Osteoblast (primary cell): Measurements from ENCODE around the gene SNAI3. TPM values are rescaled to one million over a fixed set of nuclear protein-coding genes. Genes with fewer than 3 reads are reported as not detected.

Source experiments
- DNase-seq: peaks from one replicate; pipeline ENCODE4 v3.0.0; 2011; ENCODE audit warnings: low spot score, mixed read lengths; ENCODE audit not compliant: insufficient read length; ENCODE audit errors: missing footprints
- H2AFZ ChIP-seq: 2 replicates; pipeline ENCODE4 v1.6.0; 2011; ENCODE audit warnings: mild to moderate bottlenecking, low read length
- H3K27ac ChIP-seq: 2 replicates; pipeline ENCODE4 v1.5.1; 2011; ENCODE audit warnings: mild to moderate bottlenecking, low read depth, low read length, moderate library complexity
- H3K27me3 ChIP-seq: 2 replicates; pipeline ENCODE4 v1.6.0; 2012; ENCODE audit warnings: mild to moderate bottlenecking, control low read depth, inconsistent platforms, low read length, moderate library complexity; ENCODE audit not compliant: insufficient read depth
- H3K36me3 ChIP-seq: 2 replicates; pipeline ENCODE4 v1.5.1; 2011; ENCODE audit warnings: mild to moderate bottlenecking, low read length, control low read depth, moderate library complexity; ENCODE audit not compliant: insufficient read depth
- H3K4me1 ChIP-seq: 2 replicates; pipeline ENCODE4 v1.5.1; 2011; ENCODE audit warnings: mild to moderate bottlenecking, low read length, control low read depth, moderate library complexity; ENCODE audit not compliant: insufficient read depth
- H3K4me2 ChIP-seq: 2 replicates; pipeline ENCODE4 v1.6.0; 2011; ENCODE audit warnings: mild to moderate bottlenecking, low read length; ENCODE audit not compliant: insufficient read depth
- H3K4me3 ChIP-seq: fragments of 200-600 bp; sonication (generic); 3 replicates; pipeline ENCODE4 v1.5.1; 2012; ENCODE audit warnings: mild to moderate bottlenecking, low read length, inconsistent platforms; ENCODE audit not compliant: insufficient read depth
- H3K79me2 ChIP-seq: 2 replicates; pipeline ENCODE4 v1.6.0; 2012; ENCODE audit warnings: mild to moderate bottlenecking, low read length, control low read depth, inconsistent platforms; ENCODE audit not compliant: insufficient read depth
- H3K9me3 ChIP-seq: 2 replicates; pipeline ENCODE4 v1.5.1; 2011; ENCODE audit warnings: low read depth, low read length, control low read depth
- H4K20me1 ChIP-seq: 2 replicates; pipeline ENCODE4 v1.6.0; 2012; ENCODE audit warnings: mild to moderate bottlenecking, low read length, control low read depth; ENCODE audit not compliant: insufficient read depth
- CTCF ChIP-seq: IDR thresholded peaks from 2 replicates; pipeline ENCODE4 v1.5.1; 2011; ENCODE audit warnings: mild to moderate bottlenecking, low read depth, low read length, moderate library complexity; ENCODE audit errors: extremely low read depth
- total RNA-seq: library from RNA; depleted of rRNA; stranded (reverse); fragments of >200 nt; gene quantifications from 2 replicates; pipeline ENCODE4 v1.2.3, GENCODE V29; 2012

Gene SNAI3
- total RNA-seq = not detected in 2 replicates

- peak within 1 kb of the TSS; percentile 82 for H3K4me2 ChIP-seq
- no peak for TF ChIP-seq CTCF
- H3K27me3 ChIP-seq = peaks cover 16% of the 10 kb centered on the region
- DNase-seq = peak; percentile 95
- H3K36me3 ChIP-seq = no peaks in the 10 kb centered on the region
- peak within 1 kb of the TSS; percentile 66 for H3K4me3 ChIP-seq
- H3K79me2 ChIP-seq = no peaks in the 10 kb centered on the region
- H3K4me1 ChIP-seq = peaks cover 28% of the 10 kb centered on the region
- H4K20me1 ChIP-seq = no peaks in the 10 kb centered on the region
- no peak within 1 kb of the TSS for H2AFZ ChIP-seq
- no peaks in the 10 kb centered on the region for H3K9me3 ChIP-seq
- H3K27ac ChIP-seq = no peak within 1 kb of the TSS
These were observed at the start of gene SNAI3 for GRCh38 chr16:88686439-88687253. SNAI3 (minus strand) TSS chr16:88686507; CDS start chr16:88686406, 101 bp downstream.

GRCh38 chr16:88736088-88736487 is 49.8 kb upstream of the SNAI3 start:
- no peak overlapping the region for H2AFZ ChIP-seq
- H3K36me3 ChIP-seq = peaks cover 45% of the 10 kb centered on the region
- TF ChIP-seq CTCF = no peak
- no peaks in the 10 kb centered on the region for H3K9me3 ChIP-seq
- peaks cover 33% of the 10 kb centered on the region for H3K79me2 ChIP-seq
- no peak overlapping the region for H3K27ac ChIP-seq
- H4K20me1 ChIP-seq = peaks cover 48% of the 10 kb centered on the region
- H3K4me1 ChIP-seq = no peaks in the 10 kb centered on the region
- no peak overlapping the region for H3K4me2 ChIP-seq
- no peak overlapping the region for H3K4me3 ChIP-seq
- no peaks in the 10 kb centered on the region for H3K27me3 ChIP-seq
- no peak for DNase-seq

- Histone ChIP-seq H3K27me3 (no peaks in the 10 kb centered on the region), H3K9me3 (no peaks in the 10 kb centered on the region), H3K36me3 (peaks cover 45% of the 10 kb centered on the region), H4K20me1 (peaks cover 48% of the 10 kb centered on the region), H3K79me2 (peaks cover 28% of the 10 kb centered on the region), H2AFZ (no peak overlapping the region), H3K4me1 (no peaks in the 10 kb centered on the region), H3K4me3 (no peak overlapping the region), H3K27ac (no peak overlapping the region), H3K4me2 (no peak overlapping the region)
- TF ChIP-seq CTCF = no peak
- DNase-seq = no peak
These were observed 49.3 kb upstream of the SNAI3 start for GRCh38 chr16:88735616-88736015.

- Histone ChIP-seq H3K79me2 (peaks cover 23% of the 10 kb centered on the region), H3K4me2 (no peak overlapping the region), H3K4me1 (no peaks in the 10 kb centered on the region), H4K20me1 (peaks cover 44% of the 10 kb centered on the region), H3K27me3 (no peaks in the 10 kb centered on the region), H3K36me3 (peaks cover 46% of the 10 kb centered on the region), H3K27ac (no peak overlapping the region), H3K4me3 (no peak overlapping the region), H3K9me3 (no peaks in the 10 kb centered on the region), H2AFZ (no peak overlapping the region)
- no peak for TF ChIP-seq CTCF
- no peak for DNase-seq
These were observed 48.8 kb upstream of the SNAI3 start for GRCh38 chr16:88735121-88735520.
